Medulla oblongata (tissue), 1 donor: ENCODE measurements around the gene TSPAN3.

Experiments
- DNase-seq: peaks from one replicate; pipeline ENCODE4 v3.0.0-alpha.2; 2015; ENCODE audit errors: extremely low spot score

The TSPAN3 gene

DNA sequence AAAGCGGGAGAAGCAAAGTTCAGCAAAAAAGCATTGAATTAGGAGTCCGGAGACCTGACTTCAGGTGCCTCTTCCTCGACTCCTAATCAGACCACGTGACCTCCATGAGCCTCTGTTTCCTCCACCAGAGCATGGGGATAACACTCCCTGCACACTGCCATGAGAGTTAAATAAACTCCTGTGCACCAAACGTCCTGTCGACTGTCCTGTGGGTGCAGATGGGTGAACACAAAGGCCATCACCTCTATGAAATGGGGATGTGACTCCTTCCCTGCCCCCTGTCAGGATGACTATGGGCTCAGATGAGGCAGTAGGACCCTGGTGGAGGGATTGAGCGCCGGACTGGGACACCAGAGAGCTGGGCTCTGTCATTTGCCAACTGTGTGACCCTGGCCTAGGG lies 13.5 kb upstream of the TSPAN3 start:
- DNase-seq: no peak

DNA sequence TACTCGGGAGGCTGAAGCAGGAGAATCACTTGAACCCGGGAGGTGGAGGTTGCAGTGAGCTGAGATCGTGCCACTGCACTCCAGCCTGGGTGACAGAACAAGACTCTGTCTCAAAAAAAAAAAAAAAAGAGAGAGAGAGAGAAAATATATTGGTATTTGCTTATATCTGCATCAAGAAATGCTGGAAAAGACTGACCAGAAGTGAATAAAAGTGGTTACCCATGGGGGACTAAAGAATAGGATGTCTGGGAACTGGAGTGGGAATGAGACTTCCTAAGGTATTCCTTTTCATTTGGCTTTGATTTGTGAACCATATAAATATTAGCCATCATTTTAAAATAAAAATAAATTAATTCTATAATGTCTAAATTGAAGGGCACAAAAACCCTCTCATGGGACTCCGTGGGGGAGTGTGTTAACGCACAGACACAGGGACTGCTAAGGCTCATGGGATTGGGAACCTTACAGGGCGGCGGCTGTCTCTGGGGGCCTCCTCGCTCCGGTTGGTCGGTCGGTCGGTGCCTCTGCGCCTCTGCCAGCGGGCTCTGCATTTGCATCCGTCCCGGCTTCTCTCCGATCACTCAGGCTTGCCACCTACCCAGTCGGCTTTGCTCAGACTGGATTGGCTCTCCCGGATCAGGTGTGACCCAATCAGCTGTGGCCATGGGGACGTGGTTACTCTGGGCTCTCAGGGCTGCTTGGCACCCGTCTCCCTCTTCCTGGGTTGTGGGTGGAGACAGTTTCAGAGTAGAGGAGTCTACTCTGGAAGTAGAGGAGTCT lies 12.7 kb upstream of the TSPAN3 start:
- DNase-seq: peak; percentile 76

DNA sequence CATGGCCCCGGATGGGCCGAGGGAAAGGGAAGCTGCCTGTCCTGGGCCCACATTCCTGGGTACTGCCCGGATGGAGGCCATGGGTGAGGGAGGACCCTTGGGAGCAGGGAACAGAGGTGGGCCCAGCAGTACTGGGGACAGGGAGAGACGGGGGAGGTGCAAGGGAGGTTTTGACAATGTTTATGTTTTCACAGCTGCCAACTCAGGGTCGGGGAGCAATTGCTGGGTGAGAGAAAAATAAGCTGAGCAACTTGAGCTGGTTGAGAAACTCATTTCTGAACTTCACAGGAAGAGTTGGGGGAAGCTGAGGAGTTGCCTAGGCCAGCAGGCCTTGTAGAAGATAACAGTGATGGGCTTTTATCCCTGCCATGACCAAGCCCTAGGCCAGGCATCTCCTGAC lies 11.1 kb upstream of the TSPAN3 start:
- no peak for DNase-seq

DNA sequence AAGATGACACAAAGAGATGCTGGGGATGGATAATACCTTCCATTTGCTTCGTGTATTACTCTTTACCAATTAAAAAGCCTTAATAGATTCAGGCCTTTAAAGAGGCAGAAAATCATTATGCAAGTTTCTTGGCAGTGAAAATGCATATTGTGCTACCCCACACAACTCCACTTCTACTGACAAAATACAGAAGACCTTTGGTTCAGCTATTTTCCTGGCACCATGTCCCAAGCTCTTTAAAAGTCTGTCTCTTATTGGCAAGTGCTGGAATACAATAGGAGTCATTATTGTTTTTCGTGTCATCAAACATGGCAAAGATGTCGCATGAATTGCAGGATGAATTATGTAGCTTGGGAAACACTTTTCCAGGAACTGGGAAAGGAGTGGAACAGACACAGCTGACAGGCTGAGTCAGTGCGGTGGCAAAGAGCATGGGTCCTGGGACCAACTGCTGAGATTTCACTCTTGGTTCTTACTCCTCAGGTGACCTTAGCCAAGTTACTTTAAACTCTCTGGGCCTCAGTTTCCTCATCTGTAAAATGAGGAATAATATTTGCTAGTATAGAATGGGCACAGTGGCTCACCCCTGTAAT lies 5.5 kb upstream of the TSPAN3 start:
- DNase-seq: peak; percentile 66

DNA sequence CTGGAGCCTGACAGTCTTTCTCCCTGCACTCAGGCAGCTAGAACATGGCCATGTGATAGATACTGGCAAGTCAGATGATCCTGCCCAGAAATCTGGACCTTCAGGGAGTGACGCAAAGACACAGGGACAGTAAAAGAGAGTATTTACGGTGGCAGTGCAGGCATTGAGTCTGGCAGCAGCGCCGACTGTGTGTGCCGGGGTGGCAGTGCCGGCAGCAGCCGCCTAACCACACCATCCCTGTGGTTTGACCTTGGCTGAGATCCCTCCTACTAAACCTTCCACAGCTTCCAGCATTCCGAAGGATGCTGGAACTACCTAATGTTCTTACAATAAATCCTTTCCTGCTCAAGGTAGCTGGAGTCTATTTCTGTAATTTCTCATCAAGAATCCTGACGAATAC lies 4.6 kb upstream of the TSPAN3 start:
- peak; percentile 74 for DNase-seq

DNA sequence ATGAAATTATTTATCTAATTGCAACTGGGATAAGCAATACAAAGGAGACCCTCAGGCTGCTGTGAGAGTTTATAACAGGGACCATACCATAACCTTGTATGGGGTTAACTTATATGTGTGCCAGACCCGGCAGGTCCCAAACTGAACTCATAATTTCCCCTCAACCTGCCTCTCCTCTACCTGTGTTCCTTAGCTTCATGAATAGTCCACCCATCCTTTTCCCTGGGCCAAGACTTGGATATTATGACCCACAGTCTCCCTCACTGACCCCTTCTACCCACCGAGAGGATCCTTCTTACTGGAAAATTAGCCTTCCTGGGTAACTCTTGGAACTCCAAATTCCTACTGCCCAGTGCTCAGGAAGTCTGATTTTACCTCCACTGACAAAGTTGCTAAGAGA lies 3.4 kb upstream of the TSPAN3 start:
- no peak for DNase-seq

DNA sequence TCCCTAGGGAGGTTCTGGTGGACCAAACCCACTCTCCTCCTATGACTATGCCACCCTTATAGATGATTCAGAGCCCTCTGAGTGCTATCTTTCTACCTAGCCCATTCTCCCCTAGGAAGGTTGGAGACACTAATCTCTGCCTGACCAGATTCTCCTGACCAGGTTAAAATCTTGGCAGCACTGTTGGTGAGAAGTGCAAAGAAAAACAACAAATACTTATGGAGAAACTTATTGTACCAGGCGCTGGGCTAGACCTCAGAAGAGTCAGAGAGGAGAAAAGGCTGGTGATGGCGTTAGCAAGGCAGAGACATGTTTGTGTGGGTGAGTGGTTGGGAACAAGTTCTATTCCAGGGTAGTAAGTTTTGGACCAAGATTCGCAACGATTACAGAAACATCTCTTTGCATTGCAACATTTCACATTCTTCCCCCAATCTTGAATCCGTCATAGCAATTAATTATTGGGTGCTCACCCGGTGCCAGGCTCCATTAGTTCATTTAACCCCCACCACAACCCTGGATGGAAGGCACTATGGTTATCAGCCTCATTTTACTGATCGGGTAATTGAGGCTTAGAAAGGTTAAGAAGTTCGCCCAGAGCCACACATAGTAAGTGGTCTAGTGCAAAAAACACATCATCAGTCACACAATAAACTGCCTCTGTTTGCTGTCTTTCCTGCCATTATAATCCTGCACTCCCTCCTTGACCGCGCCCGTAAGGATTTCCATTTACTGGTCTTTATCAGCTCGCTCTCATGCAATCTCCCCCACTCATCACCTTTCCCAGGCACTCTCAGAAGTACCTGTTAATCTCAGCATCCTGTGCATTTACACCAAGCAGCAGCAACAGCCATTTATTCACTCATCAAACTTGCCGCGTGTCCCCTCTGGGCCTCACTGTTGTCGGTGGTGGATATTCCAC lies 655 bp upstream of the TSPAN3 start:
- no peak for DNase-seq

DNA sequence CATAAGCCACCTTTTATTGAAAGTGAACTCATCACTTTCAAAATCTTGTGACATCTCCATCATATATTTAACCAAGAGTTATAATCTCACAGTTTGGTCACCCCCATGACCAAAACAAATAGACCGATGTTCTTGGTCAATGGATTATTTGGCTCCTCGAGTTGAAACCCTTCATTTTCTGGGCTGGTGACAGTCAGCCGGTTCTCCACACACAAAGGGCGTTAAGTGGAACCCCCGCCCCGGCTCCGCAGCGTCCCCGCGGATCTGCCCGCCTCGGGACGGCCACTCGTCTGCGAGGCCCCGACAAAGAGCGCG lies 772 bp downstream of the TSPAN3 start:
- no peak for DNase-seq

DNA sequence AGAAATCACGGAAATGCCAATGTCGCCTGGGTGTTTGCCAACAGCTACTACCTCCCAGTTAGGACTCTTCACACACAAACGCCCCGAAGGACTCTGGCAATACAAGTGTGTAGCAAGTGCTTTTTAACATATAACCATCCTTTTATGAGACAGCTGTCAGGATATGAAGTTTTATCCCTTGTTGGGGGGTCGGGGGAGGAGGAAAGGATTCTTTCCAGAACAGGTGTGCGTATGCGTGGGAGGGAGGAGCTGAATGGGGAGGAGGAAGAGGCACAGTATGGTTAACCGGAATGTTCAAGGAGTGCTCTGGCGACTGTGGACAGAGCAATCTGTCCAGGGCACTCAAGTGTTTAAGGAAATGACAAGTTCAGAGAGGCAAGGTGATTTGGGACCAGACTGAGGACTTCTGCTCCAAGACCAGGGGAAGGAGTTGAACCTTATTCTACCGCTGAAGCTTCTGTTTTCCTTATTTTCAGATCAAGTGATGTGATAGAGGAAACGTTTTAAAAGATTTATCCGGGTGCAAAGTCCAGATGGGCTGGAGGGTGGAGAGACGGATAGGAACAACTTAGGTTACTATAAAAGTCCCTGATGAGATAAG lies 1.3 kb downstream of the TSPAN3 start:
- no peak for DNase-seq

DNA sequence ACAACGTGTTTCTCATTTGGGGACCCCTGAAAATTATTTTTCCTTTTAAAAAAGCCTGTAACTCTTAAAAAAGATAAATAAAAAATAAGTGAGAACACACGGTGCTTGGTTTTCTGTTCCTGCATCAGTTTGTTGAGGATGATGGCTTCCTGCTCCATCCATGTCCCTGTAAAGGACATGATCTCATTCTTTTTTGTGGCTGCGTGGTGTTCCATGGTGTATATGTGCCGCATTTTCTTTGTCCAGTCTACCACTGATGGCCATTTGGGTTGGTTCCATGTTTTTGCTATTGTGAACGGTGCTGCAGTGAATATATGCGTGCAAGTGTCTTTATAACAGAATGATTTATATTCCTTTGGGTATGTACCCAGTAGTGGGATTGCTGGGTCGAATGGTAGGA lies 2.3 kb downstream of the TSPAN3 start:
- no peak for DNase-seq

DNA sequence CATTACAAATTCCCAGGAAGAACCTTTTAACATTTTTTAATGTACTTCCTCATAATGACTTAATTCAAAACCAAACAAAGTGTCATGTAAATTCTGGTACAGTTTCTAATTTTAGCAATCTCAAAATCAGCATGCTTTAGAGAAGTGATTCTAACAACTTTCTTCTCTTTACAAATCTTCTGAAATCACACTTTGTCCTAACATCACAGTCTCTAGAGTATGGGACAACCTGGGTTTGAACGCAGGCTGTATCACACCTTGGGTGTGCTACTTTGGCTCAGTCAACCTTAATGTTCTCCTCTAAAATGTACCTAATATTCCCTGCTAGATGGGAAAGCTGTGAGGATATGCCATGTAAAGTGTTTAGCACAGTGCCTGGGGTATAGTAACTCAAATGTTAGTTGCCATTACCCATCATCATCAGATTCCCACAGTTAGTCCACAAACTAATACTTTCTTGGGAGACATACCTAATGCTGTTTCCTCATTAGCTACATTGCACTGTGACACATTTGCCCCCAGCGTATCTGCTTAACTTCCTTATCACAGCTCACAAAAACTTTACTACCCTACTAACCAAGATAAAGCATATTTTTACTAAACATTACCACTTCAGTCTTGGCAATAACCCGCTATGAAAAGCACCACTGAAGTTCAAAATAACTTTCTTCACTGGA lies 3.1 kb downstream of the TSPAN3 start:
- no peak for DNase-seq

DNA sequence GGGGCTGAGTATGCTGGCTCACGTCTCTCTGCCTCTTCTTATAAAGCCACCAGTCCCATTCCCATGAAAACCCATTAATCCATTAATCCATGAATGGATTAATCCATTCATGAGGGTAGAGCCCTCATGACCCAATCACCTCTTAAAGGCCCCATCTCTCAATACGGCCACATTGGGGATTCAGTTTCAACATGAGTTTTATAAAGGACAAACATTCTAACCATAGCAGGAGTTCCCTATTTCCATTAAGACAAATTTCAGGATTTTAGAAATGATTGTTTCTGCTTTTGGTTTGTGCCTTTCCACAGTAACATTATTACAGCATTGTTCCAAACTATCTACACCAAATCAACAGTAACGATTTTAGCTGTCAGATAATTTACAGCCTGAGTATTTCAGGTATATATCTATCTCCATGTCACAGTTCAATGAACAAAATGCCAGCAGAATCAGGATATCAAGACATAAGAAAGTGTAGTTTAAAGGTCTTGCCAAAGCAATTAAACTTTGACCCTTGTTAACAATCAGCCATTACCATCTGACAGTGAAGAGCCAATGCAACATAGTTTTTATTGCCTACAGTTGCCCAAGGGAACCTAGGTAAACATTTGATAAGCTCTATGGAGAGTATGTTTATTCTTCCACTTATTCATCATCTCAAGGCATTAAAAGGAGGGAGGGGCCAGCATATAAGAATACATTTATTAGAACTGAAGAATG lies 3.8 kb downstream of the TSPAN3 start:
- DNase-seq: no peak

DNA sequence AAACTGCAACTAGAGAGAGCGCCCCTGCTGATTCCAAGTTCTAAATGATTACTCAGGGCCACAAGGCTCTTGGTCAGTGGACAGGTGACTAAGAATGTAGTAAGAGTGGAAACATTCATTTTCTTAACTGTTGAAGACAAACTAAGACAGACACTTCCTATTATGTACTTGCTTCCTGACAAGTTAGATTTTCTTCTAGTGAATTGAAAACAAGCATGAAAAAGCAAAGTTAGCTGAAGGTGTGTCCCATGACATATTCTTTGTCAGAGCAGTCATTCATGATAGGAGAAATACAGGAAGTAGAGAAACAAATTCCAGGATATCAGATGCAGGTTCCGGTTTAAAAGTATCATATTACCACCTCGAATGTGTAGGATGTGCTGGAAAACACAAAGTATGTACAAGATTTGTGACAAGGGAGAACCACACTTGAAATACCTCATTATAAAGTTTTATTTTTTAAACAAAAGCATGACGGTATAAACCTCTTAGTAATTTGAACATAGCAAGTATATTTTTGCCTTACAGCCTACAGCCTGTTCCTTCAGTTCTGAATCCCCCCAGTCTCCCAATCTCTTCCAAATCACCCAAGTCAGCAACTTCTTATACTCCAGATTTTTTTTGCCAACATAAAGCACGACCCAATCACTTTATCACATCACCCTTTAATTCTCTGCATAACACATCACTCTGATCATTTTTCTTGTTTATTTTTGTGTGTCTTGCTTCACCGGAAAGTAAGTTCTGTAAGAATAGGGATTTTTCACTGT lies 6.2 kb downstream of the TSPAN3 start:
- no peak for DNase-seq

DNA sequence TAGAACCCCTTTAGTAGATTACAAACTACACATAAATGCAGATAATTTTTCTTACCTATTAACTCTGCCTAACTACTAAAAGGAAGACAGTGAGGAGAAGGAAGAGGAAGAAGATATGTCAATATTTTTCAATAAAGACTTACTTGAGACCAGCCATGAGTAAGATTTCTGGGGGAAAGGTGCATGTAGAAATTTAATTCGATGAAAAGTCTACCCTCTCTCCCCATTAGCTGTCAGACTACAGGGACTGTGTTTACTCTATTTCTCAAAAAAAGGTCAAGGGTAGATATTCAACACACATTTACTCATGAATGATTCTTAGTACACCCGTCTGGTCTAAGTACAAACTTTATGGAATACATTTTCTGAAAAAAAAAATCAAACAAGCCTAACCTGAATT lies 6.8 kb downstream of the TSPAN3 start:
- no peak for DNase-seq

DNA sequence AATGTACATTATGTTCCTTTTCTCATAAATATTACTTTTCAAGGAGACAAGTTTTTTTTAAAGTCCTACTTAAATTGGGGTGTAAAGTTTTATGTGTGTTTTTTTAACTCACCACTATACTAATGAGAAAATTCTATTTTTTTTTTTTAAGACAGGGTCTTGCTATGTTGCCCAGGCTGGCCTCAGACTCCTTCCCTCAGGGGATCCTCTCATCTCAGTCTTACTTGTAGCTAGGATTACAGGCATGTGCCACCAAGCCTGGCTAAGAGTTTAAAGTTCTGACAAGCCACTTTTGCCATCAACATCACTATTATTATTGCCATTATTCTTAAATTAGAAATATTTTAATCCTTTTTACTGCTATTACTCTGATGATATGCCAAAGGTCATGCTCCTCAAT lies 7.7 kb downstream of the TSPAN3 start:
- no peak for DNase-seq

DNA sequence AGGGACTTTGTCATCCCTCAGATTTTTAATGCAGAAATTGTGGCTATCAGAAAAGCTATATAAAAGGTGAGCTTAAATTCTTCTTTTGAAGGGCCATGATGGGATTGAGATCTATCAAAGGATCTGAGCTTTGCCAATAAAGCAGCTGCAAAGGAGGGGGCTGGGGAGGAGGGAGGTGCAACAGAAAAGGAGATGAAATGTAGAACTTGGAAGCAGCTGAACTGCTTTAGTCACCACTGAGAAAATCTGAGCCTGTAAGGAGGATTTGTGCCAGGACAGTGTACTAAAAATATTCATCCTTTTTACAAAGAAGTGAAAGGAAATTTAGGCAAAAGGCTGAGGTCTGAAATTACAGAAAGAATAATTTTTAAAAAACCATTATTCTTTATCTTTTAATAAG lies 10.4 kb downstream of the TSPAN3 start:
- DNase-seq: no peak

DNA sequence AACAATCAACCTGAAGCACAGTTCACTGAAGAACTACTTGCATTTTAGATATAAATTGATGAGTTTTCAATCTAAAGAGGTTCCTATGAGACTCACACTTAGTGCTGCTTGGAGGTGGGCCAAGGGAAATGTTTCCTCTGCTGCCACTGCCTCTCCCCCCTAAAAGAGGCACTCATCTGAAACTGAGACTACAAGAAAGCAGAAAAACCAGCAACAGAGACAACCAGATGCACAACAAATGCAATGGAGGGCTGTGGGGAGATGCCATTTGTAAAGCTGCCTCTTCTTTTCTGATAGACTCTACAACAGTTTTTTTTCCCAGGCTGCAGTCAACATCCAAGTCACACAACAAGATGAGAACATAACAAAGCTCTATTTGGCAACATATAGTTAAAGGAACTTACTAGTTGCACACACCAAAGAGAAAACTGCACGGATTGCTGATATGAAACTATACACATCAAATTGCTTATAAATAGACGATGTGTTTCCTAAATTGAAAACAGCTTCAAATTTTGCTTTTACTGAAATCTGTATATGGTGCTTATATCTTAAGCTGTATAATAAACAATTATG lies 11.0 kb downstream of the TSPAN3 start:
- DNase-seq: no peak

DNA sequence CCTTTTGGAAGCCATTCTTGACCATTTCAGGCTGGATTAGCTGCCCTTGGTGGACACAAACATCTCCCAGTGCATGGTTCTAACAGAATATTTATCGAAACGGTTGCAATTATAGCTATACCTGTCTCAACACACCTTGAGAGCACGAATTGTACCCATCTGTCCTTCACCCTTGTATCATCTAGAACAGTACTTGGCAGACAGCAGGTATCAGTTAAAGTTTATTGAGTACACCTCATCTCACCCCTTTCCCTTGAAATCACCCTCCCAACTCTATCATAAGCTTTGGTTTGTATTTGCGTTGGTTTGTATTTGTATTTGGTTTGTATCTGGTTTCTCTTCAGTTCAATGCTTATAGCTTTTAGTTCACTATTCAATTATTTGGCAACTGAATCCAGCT lies 12.4 kb downstream of the TSPAN3 start:
- DNase-seq: no peak

DNA sequence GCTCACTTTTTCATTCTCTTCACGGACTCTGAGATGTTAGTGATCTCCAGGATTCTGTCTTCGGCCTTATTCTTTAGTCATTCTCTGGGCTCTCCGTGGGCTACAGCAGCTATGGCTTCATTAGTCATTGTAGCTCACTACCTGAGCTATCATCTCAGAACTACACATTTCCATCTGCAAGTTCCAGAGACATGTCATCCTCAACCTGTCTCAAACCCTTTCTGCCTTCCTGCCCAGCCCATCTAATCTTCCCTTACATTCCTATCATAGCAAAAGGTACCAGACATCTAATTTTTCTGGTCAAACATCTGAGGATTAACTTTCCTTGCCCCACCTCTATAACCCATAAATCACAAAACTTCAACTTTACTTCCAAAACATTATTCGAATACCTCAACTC lies 13.2 kb downstream of the TSPAN3 start:
- DNase-seq: no peak

DNA sequence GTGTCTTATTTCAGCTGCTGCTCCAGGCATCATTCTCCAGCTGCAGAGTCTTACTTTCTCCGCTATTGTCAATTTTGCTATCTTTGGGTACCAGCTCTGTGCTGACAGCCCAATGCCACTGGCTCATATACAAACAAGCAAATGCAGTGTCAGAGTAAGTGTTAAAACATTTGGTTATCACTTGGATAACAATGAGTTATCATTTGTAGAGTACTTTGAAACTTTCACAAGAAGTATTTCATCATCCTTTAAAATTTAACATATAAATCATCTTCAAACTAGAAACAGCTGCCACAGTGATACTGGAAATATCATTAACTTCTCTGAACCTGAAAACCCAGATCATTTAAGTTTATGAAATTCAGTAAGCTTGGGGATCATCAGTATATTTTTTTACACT lies 13.8 kb downstream of the TSPAN3 start:
- DNase-seq: no peak
